ENCODE results near the gene DDX39B. TPM values are rescaled to one million over a fixed set of nuclear protein-coding genes. Genes with fewer than 3 reads are reported as not detected.

Gene DDX39B
- total and polyA plus RNA-seq, 2 of the 8 experiments (the other 6 are each of a cell fraction or from before 2014, with no cell fraction given), result 780 to 1,164 TPM

DNA sequence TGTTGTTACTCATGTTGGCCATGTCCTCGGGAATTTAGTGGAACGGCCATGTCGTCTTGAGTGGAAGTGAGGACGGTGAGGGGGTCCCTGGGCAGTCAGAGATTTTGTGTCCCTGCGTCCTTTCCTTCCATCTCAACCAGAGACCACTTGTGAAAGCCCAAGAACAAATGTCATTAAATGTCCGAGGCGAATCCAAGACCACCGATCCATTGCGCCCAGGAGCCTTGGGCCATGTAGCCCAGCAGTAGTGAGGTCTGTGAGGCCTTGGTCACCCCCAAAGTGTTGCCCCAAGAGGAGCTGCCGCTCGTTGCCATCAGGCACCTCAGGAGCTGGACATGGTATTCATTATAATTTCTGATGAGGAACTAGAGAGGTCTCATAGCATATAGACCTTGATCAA lies 61.2 kb downstream of the DDX39B start (continued):
- TF ChIP-seq, protein P1, sequence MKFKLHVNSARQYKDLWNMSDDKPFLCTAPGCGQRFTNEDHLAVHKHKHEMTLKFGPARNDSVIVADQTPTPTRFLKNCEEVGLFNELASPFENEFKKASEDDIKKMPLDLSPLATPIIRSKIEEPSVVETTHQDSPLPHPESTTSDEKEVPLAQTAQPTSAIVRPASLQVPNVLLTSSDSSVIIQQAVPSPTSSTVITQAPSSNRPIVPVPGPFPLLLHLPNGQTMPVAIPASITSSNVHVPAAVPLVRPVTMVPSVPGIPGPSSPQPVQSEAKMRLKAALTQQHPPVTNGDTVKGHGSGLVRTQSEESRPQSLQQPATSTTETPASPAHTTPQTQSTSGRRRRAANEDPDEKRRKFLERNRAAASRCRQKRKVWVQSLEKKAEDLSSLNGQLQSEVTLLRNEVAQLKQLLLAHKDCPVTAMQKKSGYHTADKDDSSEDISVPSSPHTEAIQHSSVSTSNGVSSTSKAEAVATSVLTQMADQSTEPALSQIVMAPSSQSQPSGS (IDR thresholded peaks at IDR 0.05; ENCODE audit: low read length), result no peak
- TF ChIP-seq ZNF274 (IDR thresholded peaks at IDR 0.05; ENCODE audit: borderline replicate concordance, extremely low read depth, low read length), result no peak
- TF ChIP-seq YY1 (IDR thresholded peaks at IDR 0.05; ENCODE audit: low read depth, low read length), result no peak
- TF ChIP-seq CBX5 (IDR thresholded peaks at IDR 0.05; ENCODE audit: low read depth, low read length), result no peak
- no peak for TF ChIP-seq GABPA (IDR thresholded peaks at IDR 0.05; ENCODE audit: borderline replicate concordance, insufficient read depth, low read length)
- no peak for TF ChIP-seq BCL11A (IDR thresholded peaks at IDR 0.05; ENCODE audit: low read depth in 2 of 2, low read length in 2 of 2)

Small RNA genes within 50 kb of the gene (small RNA-seq; reads per million reads assigned to genes)
- gene AL663061.1 (ENCODE audit: insufficient read depth) (not detected), gene RF00019 (ENCODE audit: insufficient read depth) (not detected), gene SNORD117 (ENCODE audit: insufficient read depth) (95.2 reads per million, percentile 97 among the genes with 10 or more reads in this experiment), gene SNORD84 (ENCODE audit: insufficient read depth) (not detected)

Other genes starting within 250 kb of the DDX39B start
- gene HLA-B, start 184.8 kb downstream of the DDX39B start, total RNA-seq (2021; fragmentation: NEBNext Ultra II Directional; extraction: Animal tissue kit (Norgen Biotek cat#: 25700)), result 129 and 154 TPM in 2 replicates
- 231 and 233 TPM in 2 replicates for gene HLA-B, start 184.8 kb downstream of the DDX39B start, polyA plus RNA-seq (2011; rRNA removed)
- 11.3 and 12.5 TPM in 2 replicates for gene MICA, start 138.4 kb downstream of the DDX39B start, total RNA-seq (2021; fragmentation: NEBNext Ultra II Directional; extraction: Animal tissue kit (Norgen Biotek cat#: 25700))
- gene MICA, start 138.4 kb downstream of the DDX39B start, polyA plus RNA-seq (2011; rRNA removed), result 16.3 and 17.0 TPM in 2 replicates
- 15.4 and 16.2 TPM in 2 replicates for gene MICB, start 43.9 kb downstream of the DDX39B start, total RNA-seq (2021; fragmentation: NEBNext Ultra II Directional; extraction: Animal tissue kit (Norgen Biotek cat#: 25700))
- gene MICB, start 43.9 kb downstream of the DDX39B start, polyA plus RNA-seq (2011; rRNA removed), result 19.7 and 25.3 TPM in 2 replicates
- gene MCCD1, start 13.0 kb downstream of the DDX39B start, total RNA-seq (2021; fragmentation: NEBNext Ultra II Directional; extraction: Animal tissue kit (Norgen Biotek cat#: 25700)), result not detected in 2 replicates
- gene MCCD1, start 13.0 kb downstream of the DDX39B start, polyA plus RNA-seq (2011; rRNA removed), result not detected in 2 replicates
- gene ATP6V1G2, start 4.6 kb upstream of the DDX39B start, total RNA-seq (2021; fragmentation: NEBNext Ultra II Directional; extraction: Animal tissue kit (Norgen Biotek cat#: 25700)), result 2.9 and 3.0 TPM in 2 replicates
- gene ATP6V1G2, start 4.6 kb upstream of the DDX39B start, polyA plus RNA-seq (2011; rRNA removed), result 5.1 and 5.7 TPM in 2 replicates
- 10.8 and 11.2 TPM in 2 replicates for gene NFKBIL1, start 5.6 kb upstream of the DDX39B start, total RNA-seq (2021; fragmentation: NEBNext Ultra II Directional; extraction: Animal tissue kit (Norgen Biotek cat#: 25700))
- gene NFKBIL1, start 5.6 kb upstream of the DDX39B start, polyA plus RNA-seq (2011; rRNA removed), result 7.5 and 17.0 TPM in 2 replicates
- not detected in 2 replicates for gene LTA, start 30.3 kb upstream of the DDX39B start, total RNA-seq (2021; fragmentation: NEBNext Ultra II Directional; extraction: Animal tissue kit (Norgen Biotek cat#: 25700))
- not detected in 2 replicates for gene LTA, start 30.3 kb upstream of the DDX39B start, polyA plus RNA-seq (2011; rRNA removed)
- gene TNF, start 33.6 kb upstream of the DDX39B start, total RNA-seq (2021; fragmentation: NEBNext Ultra II Directional; extraction: Animal tissue kit (Norgen Biotek cat#: 25700)), result not detected in 2 replicates
- gene TNF, start 33.6 kb upstream of the DDX39B start, polyA plus RNA-seq (2011; rRNA removed), result not detected in 2 replicates
- gene LTB, start 40.4 kb upstream of the DDX39B start, total RNA-seq (2021; fragmentation: NEBNext Ultra II Directional; extraction: Animal tissue kit (Norgen Biotek cat#: 25700)), result 0.43 TPM in 1 of 2 replicates, not detected in the other
- 0.47 and 0.77 TPM in 2 replicates for gene LTB, start 40.4 kb upstream of the DDX39B start, polyA plus RNA-seq (2011; rRNA removed)
- not detected in 2 replicates for gene LST1, start 44.3 kb upstream of the DDX39B start, total RNA-seq (2021; fragmentation: NEBNext Ultra II Directional; extraction: Animal tissue kit (Norgen Biotek cat#: 25700))
- 0.25 TPM in 1 of 2 replicates, not detected in the other for gene LST1, start 44.3 kb upstream of the DDX39B start, polyA plus RNA-seq (2011; rRNA removed)
- gene NCR3, start 51.0 kb upstream of the DDX39B start, total RNA-seq (2021; fragmentation: NEBNext Ultra II Directional; extraction: Animal tissue kit (Norgen Biotek cat#: 25700)), result not detected in 2 replicates
- gene NCR3, start 51.0 kb upstream of the DDX39B start, polyA plus RNA-seq (2011; rRNA removed), result 0.67 and 0.72 TPM in 2 replicates
- 7.5 and 9.8 TPM in 2 replicates for gene AIF1, start 73.2 kb upstream of the DDX39B start, total RNA-seq (2021; fragmentation: NEBNext Ultra II Directional; extraction: Animal tissue kit (Norgen Biotek cat#: 25700))
- 3.7 and 6.3 TPM in 2 replicates for gene AIF1, start 73.2 kb upstream of the DDX39B start, polyA plus RNA-seq (2011; rRNA removed)
- 300 and 303 TPM in 2 replicates for gene PRRC2A, start 78.7 kb upstream of the DDX39B start, total RNA-seq (2021; fragmentation: NEBNext Ultra II Directional; extraction: Animal tissue kit (Norgen Biotek cat#: 25700))
- 118 and 203 TPM in 2 replicates for gene PRRC2A, start 78.7 kb upstream of the DDX39B start, polyA plus RNA-seq (2011; rRNA removed)
- gene BAG6, start 110.7 kb upstream of the DDX39B start, total RNA-seq (2021; fragmentation: NEBNext Ultra II Directional; extraction: Animal tissue kit (Norgen Biotek cat#: 25700)), result 325 and 354 TPM in 2 replicates
- gene BAG6, start 110.7 kb upstream of the DDX39B start, polyA plus RNA-seq (2011; rRNA removed), result 199 and 291 TPM in 2 replicates
- gene APOM, start 113.9 kb upstream of the DDX39B start, total RNA-seq (2021; fragmentation: NEBNext Ultra II Directional; extraction: Animal tissue kit (Norgen Biotek cat#: 25700)), result 3.4 and 3.8 TPM in 2 replicates
- gene APOM, start 113.9 kb upstream of the DDX39B start, polyA plus RNA-seq (2011; rRNA removed), result 9.2 and 12.0 TPM in 2 replicates
- 14.6 and 15.6 TPM in 2 replicates for gene C6orf47, start 118.8 kb upstream of the DDX39B start, total RNA-seq (2021; fragmentation: NEBNext Ultra II Directional; extraction: Animal tissue kit (Norgen Biotek cat#: 25700))
- 4.7 and 7.2 TPM in 2 replicates for gene C6orf47, start 118.8 kb upstream of the DDX39B start, polyA plus RNA-seq (2011; rRNA removed)
- 24.5 and 26.9 TPM in 2 replicates for gene GPANK1, start 123.0 kb upstream of the DDX39B start, total RNA-seq (2021; fragmentation: NEBNext Ultra II Directional; extraction: Animal tissue kit (Norgen Biotek cat#: 25700))
- 30.2 and 33.2 TPM in 2 replicates for gene GPANK1, start 123.0 kb upstream of the DDX39B start, polyA plus RNA-seq (2011; rRNA removed)
- 192 and 208 TPM in 2 replicates for gene CSNK2B, start 124.1 kb upstream of the DDX39B start, total RNA-seq (2021; fragmentation: NEBNext Ultra II Directional; extraction: Animal tissue kit (Norgen Biotek cat#: 25700))
- gene CSNK2B, start 124.1 kb upstream of the DDX39B start, polyA plus RNA-seq (2011; rRNA removed), result 147 and 169 TPM in 2 replicates
- 12.1 and 12.6 TPM in 2 replicates for gene LY6G5B, start 128.0 kb upstream of the DDX39B start, total RNA-seq (2021; fragmentation: NEBNext Ultra II Directional; extraction: Animal tissue kit (Norgen Biotek cat#: 25700))
- gene LY6G5B, start 128.0 kb upstream of the DDX39B start, polyA plus RNA-seq (2011; rRNA removed), result 9.5 and 10.6 TPM in 2 replicates
- 1.1 and 1.2 TPM in 2 replicates for gene LY6G5C, start 139.1 kb upstream of the DDX39B start, total RNA-seq (2021; fragmentation: NEBNext Ultra II Directional; extraction: Animal tissue kit (Norgen Biotek cat#: 25700))
- 1.8 and 2.1 TPM in 2 replicates for gene LY6G5C, start 139.1 kb upstream of the DDX39B start, polyA plus RNA-seq (2011; rRNA removed)
- 29.3 and 32.9 TPM in 2 replicates for gene ABHD16A, start 161.3 kb upstream of the DDX39B start, total RNA-seq (2021; fragmentation: NEBNext Ultra II Directional; extraction: Animal tissue kit (Norgen Biotek cat#: 25700))
- 40.2 and 49.6 TPM in 2 replicates for gene ABHD16A, start 161.3 kb upstream of the DDX39B start, polyA plus RNA-seq (2011; rRNA removed)
- gene LY6G6F, start 164.9 kb upstream of the DDX39B start, total RNA-seq (2021; fragmentation: NEBNext Ultra II Directional; extraction: Animal tissue kit (Norgen Biotek cat#: 25700)), result not detected in 2 replicates
- gene LY6G6F, start 164.9 kb upstream of the DDX39B start, polyA plus RNA-seq (2011; rRNA removed), result not detected in 2 replicates
- gene LY6G6D, start 173.3 kb upstream of the DDX39B start, total RNA-seq (2021; fragmentation: NEBNext Ultra II Directional; extraction: Animal tissue kit (Norgen Biotek cat#: 25700)), result not detected in 2 replicates
- gene LY6G6D, start 173.3 kb upstream of the DDX39B start, polyA plus RNA-seq (2011; rRNA removed), result 0.74 and 1.8 TPM in 2 replicates
- 0.33 TPM in 1 of 2 replicates, not detected in the other for gene LY6G6C, start 179.7 kb upstream of the DDX39B start, total RNA-seq (2021; fragmentation: NEBNext Ultra II Directional; extraction: Animal tissue kit (Norgen Biotek cat#: 25700))
- gene LY6G6C, start 179.7 kb upstream of the DDX39B start, polyA plus RNA-seq (2011; rRNA removed), result 0.23 and 0.49 TPM in 2 replicates
- not detected in 2 replicates for gene MPIG6B, start 181.4 kb upstream of the DDX39B start, total RNA-seq (2021; fragmentation: NEBNext Ultra II Directional; extraction: Animal tissue kit (Norgen Biotek cat#: 25700))
- gene MPIG6B, start 181.4 kb upstream of the DDX39B start, polyA plus RNA-seq (2011; rRNA removed), result 0.18 and 0.33 TPM in 2 replicates
- 53.3 and 55.5 TPM in 2 replicates for gene DDAH2, start 187.3 kb upstream of the DDX39B start, total RNA-seq (2021; fragmentation: NEBNext Ultra II Directional; extraction: Animal tissue kit (Norgen Biotek cat#: 25700))
- gene DDAH2, start 187.3 kb upstream of the DDX39B start, polyA plus RNA-seq (2011; rRNA removed), result 73.5 and 104 TPM in 2 replicates
- gene CLIC1, start 194.5 kb upstream of the DDX39B start, total RNA-seq (2021; fragmentation: NEBNext Ultra II Directional; extraction: Animal tissue kit (Norgen Biotek cat#: 25700)), result 250 and 259 TPM in 2 replicates
- gene CLIC1, start 194.5 kb upstream of the DDX39B start, polyA plus RNA-seq (2011; rRNA removed), result 236 and 277 TPM in 2 replicates
- gene MSH5, start 198.0 kb upstream of the DDX39B start, total RNA-seq (2021; fragmentation: NEBNext Ultra II Directional; extraction: Animal tissue kit (Norgen Biotek cat#: 25700)), result 21.3 and 25.3 TPM in 2 replicates
- 26.5 and 34.5 TPM in 2 replicates for gene MSH5, start 198.0 kb upstream of the DDX39B start, polyA plus RNA-seq (2011; rRNA removed)
- 3.4 and 5.9 TPM in 2 replicates for gene SAPCD1, start 220.7 kb upstream of the DDX39B start, total RNA-seq (2021; fragmentation: NEBNext Ultra II Directional; extraction: Animal tissue kit (Norgen Biotek cat#: 25700))
- 3.1 and 4.4 TPM in 2 replicates for gene SAPCD1, start 220.7 kb upstream of the DDX39B start, polyA plus RNA-seq (2011; rRNA removed)
- gene VWA7, start 235.3 kb upstream of the DDX39B start, total RNA-seq (2021; fragmentation: NEBNext Ultra II Directional; extraction: Animal tissue kit (Norgen Biotek cat#: 25700)), result 1.5 and 2.1 TPM in 2 replicates
- gene VWA7, start 235.3 kb upstream of the DDX39B start, polyA plus RNA-seq (2011; rRNA removed), result 0.82 and 1.1 TPM in 2 replicates

Measured in H1 (cell line).